Measurements from ENCODE around the gene DUSP22.

The DUSP22 gene

GRCh38 chr6:321158-321438, 28.8 kb downstream of the DUSP22 start:
- Histone ChIP-seq H3K4me1 (ENCODE audit: control insufficient read depth, low read length) (peaks cover 8% of the 10 kb centered on the region; the same call in 1 of the 2 replicates), H3F3A (ENCODE audit: control insufficient read depth, insufficient read depth) (no peaks in the 10 kb centered on the region), H3K4me3 (ENCODE audit: low read length) (no peak overlapping the region)

GRCh38 chr6:321536-322258, 29.4 kb downstream of the DUSP22 start:
- Histone ChIP-seq H3K4me2 (ENCODE audit: low read length) (no peak overlapping the region), H3K9me2 (replicated peaks; ENCODE audit: control insufficient read depth, low read length) (no peaks in the 10 kb centered on the region), H3K27me3 (ENCODE audit: control insufficient read depth, low read length) (no peaks in the 10 kb centered on the region), H3K79me2 (ENCODE audit: control insufficient read depth, low read length) (no peaks in the 10 kb centered on the region), H3F3A (ENCODE audit: control insufficient read depth, insufficient read depth) (no peaks in the 10 kb centered on the region), H3K36me3 (ENCODE audit: control insufficient read depth, low read length) (no peaks in the 10 kb centered on the region), H3K4me3 (ENCODE audit: low read length) (no peak overlapping the region), H3K9me3 (ENCODE audit: control insufficient read depth, insufficient read depth, low read length) (peaks cover 4% of the 10 kb centered on the region; the same call in 1 of the 2 replicates), H4K20me1 (ENCODE audit: control insufficient read depth, insufficient read depth, low read depth, low read length) (0 out of 2 replicates have a peak, but pooled peaks cover 1% of the 10 kb centered on the region), H3K27ac (ENCODE audit: low read depth, low read length) (no peak overlapping the region), H3K4me1 (ENCODE audit: control insufficient read depth, low read length) (peaks cover 8% of the 10 kb centered on the region; the same call in 1 of the 2 replicates)
- TF ChIP-seq CTCF (IDR thresholded peaks at IDR 0.05; ENCODE audit: low read depth, low read length, poor library complexity, severe bottlenecking) (no peak), EZH2phosphoT487 (IDR thresholded peaks at IDR 0.05; ENCODE audit: borderline replicate concordance, low read length) (no peak)

More at GRCh38 chr6:321158-321438, 28.8 kb downstream of the DUSP22 start:
- H3K27me3 ChIP-seq (ENCODE audit: control insufficient read depth, low read length): no peaks in the 10 kb centered on the region
- no peak overlapping the region for H3K4me2 ChIP-seq (ENCODE audit: low read length)
- no peaks in the 10 kb centered on the region for H3K9me2 ChIP-seq (replicated peaks; ENCODE audit: control insufficient read depth, low read length)
- no peak for TF ChIP-seq EZH2phosphoT487 (IDR thresholded peaks at IDR 0.05; ENCODE audit: borderline replicate concordance, low read length)
- TF ChIP-seq CTCF (IDR thresholded peaks at IDR 0.05; ENCODE audit: low read depth, low read length, poor library complexity, severe bottlenecking): no peak
- peaks cover 4% of the 10 kb centered on the region; the same call in 1 of the 2 replicates for H3K9me3 ChIP-seq (ENCODE audit: control insufficient read depth, insufficient read depth, low read length)
- H3K27ac ChIP-seq (ENCODE audit: low read depth, low read length): no peak overlapping the region
- no peaks in the 10 kb centered on the region for H3K36me3 ChIP-seq (ENCODE audit: control insufficient read depth, low read length)
- H3K79me2 ChIP-seq (ENCODE audit: control insufficient read depth, low read length): no peaks in the 10 kb centered on the region
- no peaks in the 10 kb centered on the region for H4K20me1 ChIP-seq (ENCODE audit: control insufficient read depth, insufficient read depth, low read depth, low read length)

DNA sequence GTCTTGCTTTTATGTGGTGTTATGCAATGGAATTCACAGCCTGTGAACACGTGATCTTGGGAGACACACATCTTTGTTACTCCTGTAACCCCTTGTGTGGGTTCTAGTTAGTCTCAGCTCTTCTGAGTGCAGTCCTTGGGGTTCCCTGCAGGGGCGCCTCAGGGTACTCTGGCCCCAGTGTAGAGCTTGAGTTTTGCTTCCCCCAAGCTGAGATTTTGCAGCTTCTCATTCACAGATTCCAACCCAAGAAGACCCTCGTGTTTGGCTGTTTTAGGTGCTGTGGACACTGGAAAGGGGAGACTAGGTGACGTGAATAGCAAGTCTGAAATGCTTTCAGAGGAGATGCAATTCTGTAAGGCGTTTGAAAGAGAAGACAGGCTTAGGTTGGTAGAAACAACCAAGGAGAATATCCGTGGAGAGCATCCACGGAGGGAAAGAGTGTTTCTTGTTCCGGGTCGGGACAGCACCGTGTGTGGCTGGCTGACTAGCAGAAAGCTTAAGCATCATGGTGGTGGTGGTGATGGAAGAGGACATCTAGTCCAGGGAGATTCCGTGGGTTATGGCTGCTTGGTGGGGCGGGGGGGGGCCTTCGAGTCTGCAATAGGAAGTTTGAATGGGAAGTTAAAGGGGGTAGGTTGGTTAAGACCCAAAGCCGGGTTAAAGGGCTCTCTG, 30.1 kb downstream of the DUSP22 start:
- no peak for TF ChIP-seq EZH2phosphoT487 (IDR thresholded peaks at IDR 0.05; ENCODE audit: borderline replicate concordance, low read length)
- peak; percentile 43 for TF ChIP-seq CTCF (IDR thresholded peaks at IDR 0.05; ENCODE audit: low read depth, low read length, poor library complexity, severe bottlenecking)
- H3K9me2 ChIP-seq (replicated peaks; ENCODE audit: control insufficient read depth, low read length): no peaks in the 10 kb centered on the region
- H3K4me3 ChIP-seq (ENCODE audit: low read length): no peak overlapping the region
- no peaks in the 10 kb centered on the region for H3K79me2 ChIP-seq (ENCODE audit: control insufficient read depth, low read length)
- no peaks in the 10 kb centered on the region for H3F3A ChIP-seq (ENCODE audit: control insufficient read depth, insufficient read depth)
- peaks cover 4% of the 10 kb centered on the region; the same call in 1 of the 2 replicates for H3K9me3 ChIP-seq (ENCODE audit: control insufficient read depth, insufficient read depth, low read length)
- H3K36me3 ChIP-seq (ENCODE audit: control insufficient read depth, low read length): no peaks in the 10 kb centered on the region
- 0 out of 2 replicates have a peak overlapping the region, but pooled peaks have one; percentile 15 for H3K4me2 ChIP-seq (ENCODE audit: low read length)
- no peak overlapping the region for H3K27ac ChIP-seq (ENCODE audit: low read depth, low read length)
- no peaks in the 10 kb centered on the region for H3K27me3 ChIP-seq (ENCODE audit: control insufficient read depth, low read length)
- H3K4me1 ChIP-seq (ENCODE audit: control insufficient read depth, low read length): peaks cover 6% of the 10 kb centered on the region; the same call in 1 of the 2 replicates
- H4K20me1 ChIP-seq (ENCODE audit: control insufficient read depth, insufficient read depth, low read depth, low read length): 0 out of 2 replicates have a peak, but pooled peaks cover 3% of the 10 kb centered on the region
